GM23338 (cell line): Measurements from ENCODE around the gene LRATD1. TPM values are rescaled to one million over a fixed set of nuclear protein-coding genes. Genes with fewer than 3 reads are reported as not detected.

Source experiments
- ATAC-seq: fragments of 200-7000 bp; cut with Tn5 transposase; 3 replicates; pipeline ENCODE4 v1.9.1; 2020
- DNase-seq: peaks from one replicate; pipeline ENCODE4 v3.0.0-alpha.2; 2015; ENCODE audit warnings: low spot score
- H2AFZ ChIP-seq: fragments of 200-600 bp; sonication (generic); 2 replicates; pipeline ENCODE4 v1.8.0; 2016; ENCODE audit warnings: antibody characterized with exemption, mild to moderate bottlenecking, moderate library complexity
- H3F3A ChIP-seq: fragments of 200-600 bp; sonication (generic); replicated peaks from 2 replicates; pipeline ENCODE4 v1.8.0; 2017; ENCODE audit warnings: antibody characterized with exemption, mixed run types, low read depth
- H3K27ac ChIP-seq: fragments of 200-600 bp; sonication (generic); 2 replicates; pipeline ENCODE4 v1.6.1; 2016; ENCODE audit warnings: low read depth
- H3K27me3 ChIP-seq: fragments of 200-600 bp; sonication (generic); 2 replicates; pipeline ENCODE4 v1.8.0; 2016; ENCODE audit warnings: mild to moderate bottlenecking, mixed run types, moderate library complexity; ENCODE audit not compliant: insufficient read depth
- H3K36me3 ChIP-seq: fragments of 200-600 bp; sonication (generic); 2 replicates; pipeline ENCODE4 v1.8.0; 2016; ENCODE audit warnings: mild to moderate bottlenecking; ENCODE audit not compliant: insufficient read depth
- H3K4me1 ChIP-seq: fragments of 200-600 bp; sonication (generic); 2 replicates; pipeline ENCODE4 v1.8.0; 2016; ENCODE audit warnings: mild to moderate bottlenecking, moderate library complexity; ENCODE audit not compliant: insufficient read depth
- H3K4me2 ChIP-seq: fragments of 200-600 bp; sonication (generic); 2 replicates; pipeline ENCODE4 v1.7.1; 2017; ENCODE audit warnings: mixed run types
- H3K4me3 ChIP-seq: fragments of 200-600 bp; sonication (generic); 2 replicates; pipeline ENCODE4 v1.6.1; 2016; ENCODE audit warnings: mixed run types
- H3K79me2 ChIP-seq: fragments of 200-600 bp; sonication (generic); replicated peaks from 2 replicates; pipeline ENCODE4 v1.8.0; 2017; ENCODE audit warnings: mild to moderate bottlenecking; ENCODE audit not compliant: insufficient read depth
- H3K9me2 ChIP-seq: fragments of 200-600 bp; sonication (generic); 2 replicates; pipeline ENCODE4 v1.8.0; 2017; ENCODE audit not compliant: insufficient read depth
- H4K20me1 ChIP-seq: fragments of 200-600 bp; sonication (generic); replicated peaks from 2 replicates; pipeline ENCODE4 v1.8.0; 2017; ENCODE audit warnings: mild to moderate bottlenecking; ENCODE audit not compliant: insufficient read depth
- H3K27ac Mint-ChIP-seq: 2 replicates; pipeline ENCODE4 v1.8.0; 2020; ENCODE audit warnings: inconsistent platforms, mild to moderate bottlenecking, moderate library complexity, mixed read lengths
- H3K27me3 Mint-ChIP-seq: 3 replicates; pipeline ENCODE4 v1.8.0; 2022; ENCODE audit warnings: low read depth, mild to moderate bottlenecking, moderate library complexity, mixed read lengths, inconsistent platforms; ENCODE audit not compliant: insufficient read depth, poor library complexity
- H3K36me3 Mint-ChIP-seq: 3 replicates; pipeline ENCODE4 v1.8.0; 2021; ENCODE audit warnings: low read depth, mild to moderate bottlenecking, inconsistent platforms, moderate library complexity, mixed read lengths
- H3K4me1 Mint-ChIP-seq: 3 replicates; pipeline ENCODE4 v1.8.0; 2020; ENCODE audit warnings: mild to moderate bottlenecking, inconsistent platforms, mixed read lengths
- H3K4me3 Mint-ChIP-seq: 3 replicates; pipeline ENCODE4 v1.8.0; 2021; ENCODE audit warnings: moderate library complexity, mild to moderate bottlenecking, inconsistent platforms, mixed read lengths
- H3K9me3 Mint-ChIP-seq: 3 replicates; pipeline ENCODE4 v1.8.0; 2020; ENCODE audit warnings: moderate library complexity, mild to moderate bottlenecking, inconsistent platforms, mixed read lengths
- EZH2 ChIP-seq: fragments of 200-600 bp; sonication (generic); IDR thresholded peaks from one replicate; pipeline ENCODE4 v1.8.0; 2017; ENCODE audit warnings: antibody characterized with exemption, mild to moderate bottlenecking, low read depth; ENCODE audit not compliant: unreplicated experiment
- NANOG ChIP-seq: IDR thresholded peaks from 2 replicates; pipeline ENCODE4 v1.6.1; 2016; ENCODE audit warnings: antibody characterized with exemption, borderline replicate concordance
- ZNF331 ChIP-seq: fragments of 250-450 bp; sonication (Bioruptor Pico); IDR thresholded peaks from 2 replicates; pipeline ENCODE4 v1.5.0; 2020; ENCODE audit warnings: low read depth, mild to moderate bottlenecking, moderate library complexity
- polyA plus RNA-seq: library from polyadenylated mRNA; unstranded; fragments of >200 nt; fragmentation: Nextera tagmentation; extraction: Ambion mirVana; gene quantifications from 2 replicates; pipeline ENCODE4 v1.2.1, GENCODE V29; 2016
- total RNA-seq: library from RNA; depleted of rRNA; stranded (reverse); fragments of >200 nt; shearing (Covaris generic); gene quantifications from 2 replicates; pipeline ENCODE4 v1.2.3, GENCODE V29; 2014
- TF ChIP-seq, protein P1 (sequence below): IDR thresholded peaks from one replicate; pipeline ENCODE4 v1.6.1; 2018; ENCODE audit warnings: antibody characterized with exemption; ENCODE audit not compliant: unreplicated experiment

LRATD1 gene
- total and polyA plus RNA-seq, 2 experiments from 2014 or later = 2.7 to 5.7 TPM

DNA sequence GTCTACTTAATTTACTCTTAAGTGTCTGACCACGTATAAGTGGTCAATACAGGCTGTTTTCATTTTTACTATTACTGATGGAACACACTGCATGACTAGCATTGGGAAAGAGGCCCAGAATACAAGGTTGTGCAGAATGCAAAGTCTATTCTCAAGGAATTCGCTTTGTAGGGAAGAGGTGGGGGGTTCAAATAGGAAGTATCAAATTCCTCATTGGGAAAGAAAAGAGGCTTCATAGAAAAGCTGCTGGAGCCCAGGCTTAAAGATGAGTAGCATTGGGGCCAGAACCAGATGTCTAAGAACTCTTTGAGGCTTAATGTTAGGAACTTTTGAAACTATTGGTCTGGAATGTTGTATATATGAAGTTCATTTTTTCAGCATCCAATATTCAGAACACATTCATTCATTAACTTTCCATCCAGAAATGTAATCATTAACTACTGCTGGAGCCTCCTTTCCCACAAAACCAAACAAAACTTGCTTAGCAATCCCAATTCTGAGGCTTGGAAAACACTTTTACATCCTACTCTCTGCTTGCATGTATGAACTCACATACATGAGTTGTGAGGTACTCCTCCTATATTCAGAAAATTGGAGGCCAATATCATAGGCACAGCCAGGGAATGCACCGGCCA is 994 bp upstream of the LRATD1 start:
- H3K79me2 ChIP-seq = no peaks in the 10 kb centered on the region
- peak overlapping the region; percentile 97 for H3K4me2 ChIP-seq
- H3K9me2 ChIP-seq = no peaks in the 10 kb centered on the region
- no peaks in the 10 kb centered on the region for H4K20me1 ChIP-seq
- ATAC-seq (no peak), DNase-seq (no peak)
- Mint-ChIP-seq H3K4me3 (peak overlapping the region; percentile 69), H3K9me3 (no peaks in the 10 kb centered on the region), H3K27ac (no peak overlapping the region), H3K4me1 (peaks cover 21% of the 10 kb centered on the region), H3K27me3 (peaks cover 48% of the 10 kb centered on the region), H3K36me3 (no peaks in the 10 kb centered on the region; the same call in 2 of the 3 replicates)
- peak overlapping the region; percentile 77 for H3K4me3 ChIP-seq
- H3K36me3 ChIP-seq = no peaks in the 10 kb centered on the region
- TF ChIP-seq NANOG = no peak
- no peak for TF ChIP-seq ZNF331 (CRISPR knock-in tag)
- peaks cover 69% of the 10 kb centered on the region for H3K27me3 ChIP-seq
- H3K27ac ChIP-seq = no peak overlapping the region
- H3K4me1 ChIP-seq = peaks cover 14% of the 10 kb centered on the region
- peak overlapping the region; percentile 90 for H2AFZ ChIP-seq
- no peaks in the 10 kb centered on the region for H3F3A ChIP-seq

DNA sequence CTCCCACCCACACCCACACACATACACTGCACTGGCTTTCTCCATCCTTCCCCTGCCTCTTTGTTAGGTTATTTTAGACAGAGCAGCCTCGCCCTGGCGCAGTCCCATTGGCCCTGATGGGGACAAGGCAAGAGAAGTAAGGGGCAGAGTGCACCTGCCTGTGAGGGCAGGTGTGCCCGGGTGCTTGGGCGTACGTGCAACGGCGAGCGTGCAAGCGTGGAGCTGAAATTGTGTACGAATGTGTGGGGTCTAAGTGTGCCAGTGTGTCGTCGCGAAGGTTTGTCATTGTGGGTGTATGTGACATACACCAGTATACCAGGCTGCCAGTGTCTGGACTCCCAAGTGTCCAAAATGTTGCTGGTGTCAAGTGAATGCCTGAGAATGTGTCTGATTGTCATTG is 544 bp downstream of the LRATD1 start:
- Histone ChIP-seq H3K27me3 (peaks cover 77% of the 10 kb centered on the region), H3K9me2 (no peaks in the 10 kb centered on the region)
- H3K27me3 Mint-ChIP-seq = peaks cover 48% of the 10 kb centered on the region

More for the DNA sequence above, 544 bp downstream of the LRATD1 start:
- Mint-ChIP-seq H3K9me3 (no peaks in the 10 kb centered on the region), H3K27ac (no peak overlapping the region), H3K36me3 (no peaks in the 10 kb centered on the region; the same call in 2 of the 3 replicates), H3K4me1 (peaks cover 27% of the 10 kb centered on the region), H3K4me3 (peak overlapping the region; percentile 81)
- Histone ChIP-seq H3K36me3 (no peaks in the 10 kb centered on the region), H2AFZ (peak overlapping the region; percentile 94), H3K4me1 (peaks cover 14% of the 10 kb centered on the region), H3K79me2 (no peaks in the 10 kb centered on the region), H3K4me3 (peak overlapping the region; percentile 77), H3K27ac (no peak overlapping the region), H3K4me2 (peak overlapping the region; percentile 97), H4K20me1 (no peaks in the 10 kb centered on the region), H3F3A (no peaks in the 10 kb centered on the region)
- DNase-seq (peak; percentile 30), ATAC-seq (peak; percentile 4)
- TF ChIP-seq, protein P1, sequence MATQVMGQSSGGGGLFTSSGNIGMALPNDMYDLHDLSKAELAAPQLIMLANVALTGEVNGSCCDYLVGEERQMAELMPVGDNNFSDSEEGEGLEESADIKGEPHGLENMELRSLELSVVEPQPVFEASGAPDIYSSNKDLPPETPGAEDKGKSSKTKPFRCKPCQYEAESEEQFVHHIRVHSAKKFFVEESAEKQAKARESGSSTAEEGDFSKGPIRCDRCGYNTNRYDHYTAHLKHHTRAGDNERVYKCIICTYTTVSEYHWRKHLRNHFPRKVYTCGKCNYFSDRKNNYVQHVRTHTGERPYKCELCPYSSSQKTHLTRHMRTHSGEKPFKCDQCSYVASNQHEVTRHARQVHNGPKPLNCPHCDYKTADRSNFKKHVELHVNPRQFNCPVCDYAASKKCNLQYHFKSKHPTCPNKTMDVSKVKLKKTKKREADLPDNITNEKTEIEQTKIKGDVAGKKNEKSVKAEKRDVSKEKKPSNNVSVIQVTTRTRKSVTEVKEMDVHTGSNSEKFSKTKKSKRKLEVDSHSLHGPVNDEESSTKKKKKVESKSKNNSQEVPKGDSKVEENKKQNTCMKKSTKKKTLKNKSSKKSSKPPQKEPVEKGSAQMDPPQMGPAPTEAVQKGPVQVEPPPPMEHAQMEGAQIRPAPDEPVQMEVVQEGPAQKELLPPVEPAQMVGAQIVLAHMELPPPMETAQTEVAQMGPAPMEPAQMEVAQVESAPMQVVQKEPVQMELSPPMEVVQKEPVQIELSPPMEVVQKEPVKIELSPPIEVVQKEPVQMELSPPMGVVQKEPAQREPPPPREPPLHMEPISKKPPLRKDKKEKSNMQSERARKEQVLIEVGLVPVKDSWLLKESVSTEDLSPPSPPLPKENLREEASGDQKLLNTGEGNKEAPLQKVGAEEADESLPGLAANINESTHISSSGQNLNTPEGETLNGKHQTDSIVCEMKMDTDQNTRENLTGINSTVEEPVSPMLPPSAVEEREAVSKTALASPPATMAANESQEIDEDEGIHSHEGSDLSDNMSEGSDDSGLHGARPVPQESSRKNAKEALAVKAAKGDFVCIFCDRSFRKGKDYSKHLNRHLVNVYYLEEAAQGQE = no peak
- peak; percentile 70 for TF ChIP-seq EZH2
